HepG2 (cell line): Measurements from ENCODE around the gene MAPK1. TPM values are rescaled to one million over a fixed set of nuclear protein-coding genes. Genes with fewer than 3 reads are reported as not detected.
"Not testable (repeated sequence)": the region's sequence is repeated elsewhere in the genome, so short reads cannot be mapped to it uniquely, and the experiment has no call there.

Experiments
- ATAC-seq: fragments of 200-7000 bp; cut with Tn5 transposase; 3 replicates; pipeline ENCODE4 v1.9.1; 2020; ENCODE audit warnings: mild to moderate bottlenecking, moderate library complexity
- BruUV-seq: library from RNA; stranded (reverse); fragments of 400-500 nt; replicated peaks from 2 replicates; lab custom pipeline; 2021; lab: Mats Ljungman, UMichigan
- CTCF ChIA-PET: fragments of 300-600 bp; formaldehyde crosslinking; extraction: SDS; loops from one replicate; lab custom pipeline; 2021; ENCODE audit warnings: low total read pairs, inconsistent platforms, low intra/inter-chr PET ratio; lab: Yijun Ruan, JAX
- POLR2A ChIA-PET: fragments of 350-600 bp; sonication (Branson Sonifier 250); formaldehyde crosslinking; loops from one replicate; lab custom pipeline; 2020; ENCODE audit warnings: antibody characterized with exemption, inconsistent platforms; lab: Yijun Ruan, JAX
- DNase-seq: peaks from one replicate; pipeline ENCODE4 v3.0.0-alpha.2; 2015; ENCODE audit warnings: low spot score
- FAIRE-seq: peaks from 3 replicates; lab custom pipeline; 2011; peaks lifted over from hg19 to GRCh38; lab: Jason Lieb, UNC
- H2AFZ ChIP-seq: one replicate; pipeline ENCODE4 v1.6.1; 2011; ENCODE audit warnings: low read length, inconsistent platforms
- H3K27ac ChIP-seq: fragments of 300-600 bp; 3 replicates; pipeline ENCODE4 v1.8.0; 2011; ENCODE audit warnings: mixed run types, mild to moderate bottlenecking, mixed read lengths, low read length, inconsistent platforms; ENCODE audit not compliant: insufficient read depth; ENCODE audit errors: extremely low read length
- H3K27me3 ChIP-seq, 2 experiments: fragments of 200-600 bp in 1 of 2; 2 replicates in 1 of 2; 3 replicates in 1 of 2; pipeline versions ENCODE4 v1.6.0 to v1.8.0; 2011; ENCODE audit warnings: low read length in 2 of 2, mild to moderate bottlenecking in 2 of 2, moderate library complexity in 2 of 2, inconsistent platforms in 1 of 2; ENCODE audit not compliant: insufficient read depth in 2 of 2, control insufficient read depth in 1 of 2
- H3K36me3 ChIP-seq, 2 experiments: fragments of 200-600 bp in 1 of 2; replicated peaks in 1 of 2; 2 replicates in 1 of 2; 3 replicates in 1 of 2; pipeline versions ENCODE4 v1.5.1 to v1.8.0; 2011; ENCODE audit warnings: low read length in 2 of 2, inconsistent platforms in 1 of 2; ENCODE audit not compliant: insufficient read depth in 2 of 2, control insufficient read depth in 1 of 2
- H3K4me1 ChIP-seq: 2 replicates; pipeline ENCODE4 v1.5.1; 2012; ENCODE audit warnings: low read length, inconsistent platforms; ENCODE audit not compliant: insufficient read depth
- H3K4me2 ChIP-seq: 2 replicates; pipeline ENCODE4 v1.6.0; 2011; ENCODE audit warnings: low read depth, low read length, inconsistent platforms
- H3K4me3 ChIP-seq, 3 experiments: fragments of 200-600 bp in 1 of 3; sonication (generic), shearing (Covaris generic) in 1 of 3; replicated peaks in 1 of 3; 2 replicates each; pipeline ENCODE4 v1.5.1; 2011 to 2016; ENCODE audit warnings: low read length in 3 of 3, inconsistent platforms in 2 of 3, low read depth in 2 of 3, mild to moderate bottlenecking in 2 of 3, control low read depth in 1 of 3, mixed read lengths in 1 of 3; ENCODE audit not compliant: insufficient read depth in 1 of 3
- H3K79me2 ChIP-seq: one replicate; pipeline ENCODE4 v1.6.1; 2011; ENCODE audit warnings: low read length, inconsistent platforms; ENCODE audit not compliant: insufficient read depth
- H3K9ac ChIP-seq: 2 replicates; pipeline ENCODE4 v1.6.0; 2011; ENCODE audit warnings: mild to moderate bottlenecking, low read depth, low read length, inconsistent platforms; ENCODE audit not compliant: insufficient read depth
- H3K9me3 ChIP-seq: 2 replicates; pipeline ENCODE4 v1.5.1; 2012; ENCODE audit warnings: mild to moderate bottlenecking, low read length
- H4K20me1 ChIP-seq: 2 replicates; pipeline ENCODE4 v1.6.0; 2011; ENCODE audit warnings: inconsistent platforms, mild to moderate bottlenecking, low read length, moderate library complexity; ENCODE audit not compliant: insufficient read depth
- GLI4 ChIP-seq: sonication (generic); formaldehyde crosslinking; IDR thresholded peaks from 2 replicates; pipeline ENCODE4 v1.5.1; 2020; ENCODE audit warnings: missing genetic modification reagents, mild to moderate bottlenecking, moderate library complexity, borderline replicate concordance
- ZBTB7B ChIP-seq: sonication (generic); formaldehyde crosslinking; IDR thresholded peaks from 2 replicates; pipeline ENCODE4 v1.4.0; 2020; ENCODE audit warnings: missing genetic modification reagents
- ZNF329 ChIP-seq: sonication (generic); formaldehyde crosslinking; IDR thresholded peaks from 2 replicates; pipeline ENCODE4 v1.9.0; 2021; ENCODE audit warnings: low read depth, mild to moderate bottlenecking, missing genetic modification reagents
- ZNF678 ChIP-seq: sonication (generic); formaldehyde crosslinking; IDR thresholded peaks from 2 replicates; pipeline ENCODE4 v1.4.0; 2020; ENCODE audit warnings: mild to moderate bottlenecking, missing genetic modification reagents
- ZNF75D ChIP-seq: sonication (generic); formaldehyde crosslinking; IDR thresholded peaks from 2 replicates; pipeline ENCODE4 v1.8.1; 2023; ENCODE audit warnings: missing genetic modification reagents, mild to moderate bottlenecking, borderline replicate concordance
- WGBS: methylation state at CpG from one replicate; pipeline ENCODE4 v1.1.6; 2017; ENCODE audit warnings: low lambda C conversion rate; 5-methylcytosine and 5-hydroxymethylcytosine counted together
- in situ Hi-C: cut with HindIII; loops from 2 replicates; pipeline ENCODE4 v1.10.0; 2017; ENCODE audit warnings: low pct_unique_long_range_greater_than_20kb; ENCODE audit not compliant: extremely low pct_ligation_motif_present
- intact Hi-C: fragments of 100-400 bp; cut with micrococcal nuclease; formaldehyde crosslinking; loops from one replicate; pipeline ENCODE4 v1.10.0; 2022; ENCODE audit not compliant: unreplicated experiment
- polyA plus RNA-seq, 8 experiments: library from polyadenylated mRNA; depleted of rRNA in 3 of 8; stranded (reverse) in 7 of 8; unstranded in 1 of 8; fragments of >200 nt; fragmentation: Illumina TruSeq in 4 of 8; extraction: Trizol in 4 of 8; gene quantifications; 2 replicates each; pipeline versions ENCODE4 v1.2.1 to v1.2.3, GENCODE V29; 2011 to 2016; ENCODE audit warnings: low read depth in 4 of 8, missing spikeins in 1 of 8, mixed read lengths in 1 of 8; ENCODE audit not compliant: insufficient read depth in 1 of 8
- total RNA-seq, 5 experiments: library from RNA; depleted of rRNA; stranded (reverse); fragments of >200 nt; fragmentation: Illumina TruSeq; extraction: Trizol; gene quantifications; 2 replicates each; pipeline ENCODE4 v1.2.3, GENCODE V29; 2016; ENCODE audit warnings: low read depth in 1 of 5

Gene MAPK1
- total and polyA plus RNA-seq, 2 of the 13 experiments (the other 11 are each of a cell fraction or from before 2014, with no cell fraction given) = 107 to 114 TPM

- no peak for TF ChIP-seq ZNF678 (CRISPR knock-in tag)
- TF ChIP-seq ZNF329 (CRISPR knock-in tag) = no peak
- TF ChIP-seq GLI4 (CRISPR knock-in tag) = no peak
- no peak for TF ChIP-seq ZNF75D
- TF ChIP-seq ZBTB7B = no peak
These were observed 48.3 kb upstream of the MAPK1 start (continued) for GRCh38 chr22:21915624-21916308.

- H3K4me2 ChIP-seq, H4K20me1 ChIP-seq, DNase-seq, in situ Hi-C loops, FAIRE-seq, ATAC-seq, H3K27ac ChIP-seq, H3K36me3 ChIP-seq, H3K9me3 ChIP-seq, H3K4me3 ChIP-seq, POLR2A ChIA-PET, BruUV-seq, H2AFZ ChIP-seq, H3K27me3 ChIP-seq, H3K9ac ChIP-seq, H3K79me2 ChIP-seq, CTCF ChIA-PET, intact Hi-C loops: not testable (repeated sequence)
- WGBS = 67% methylated on average over 8 of the region's 8 CpGs
- peaks cover 14% of the 10 kb centered on the region for H3K4me1 ChIP-seq
These were observed 46.7 kb upstream of the MAPK1 start for GRCh38 chr22:21914033-21914642.

- H4K20me1 ChIP-seq, H3K4me3 ChIP-seq, H3K9me3 ChIP-seq, POLR2A ChIA-PET, CTCF ChIA-PET, H3K4me2 ChIP-seq, intact Hi-C loops, H3K79me2 ChIP-seq, H3K27me3 ChIP-seq, BruUV-seq, H2AFZ ChIP-seq, H3K9ac ChIP-seq, in situ Hi-C loops, DNase-seq, H3K27ac ChIP-seq, H3K36me3 ChIP-seq, H3K4me1 ChIP-seq, FAIRE-seq, ATAC-seq: not testable (repeated sequence)
- 66% methylated on average over 4 of the region's 4 CpGs for WGBS
These were observed 42.9 kb upstream of the MAPK1 start for GRCh38 chr22:21910367-21910766.
